NT2/D1 (cell line): ENCODE data around the gene MRPL16.

Experiments used
- SUZ12 ChIP-seq: IDR thresholded peaks from 2 replicates; pipeline ENCODE4 v1.6.1; 2011; ENCODE audit not compliant: insufficient read length, insufficient read depth; ENCODE audit errors: extremely low read depth
- YY1 ChIP-seq: IDR thresholded peaks from 2 replicates; pipeline ENCODE4 v1.6.1; 2011; ENCODE audit not compliant: insufficient read length, insufficient read depth
- ZNF274 ChIP-seq: IDR thresholded peaks from 2 replicates; pipeline ENCODE4 v1.6.1; 2011; ENCODE audit warnings: mild to moderate bottlenecking, low read depth, low read length

DNA sequence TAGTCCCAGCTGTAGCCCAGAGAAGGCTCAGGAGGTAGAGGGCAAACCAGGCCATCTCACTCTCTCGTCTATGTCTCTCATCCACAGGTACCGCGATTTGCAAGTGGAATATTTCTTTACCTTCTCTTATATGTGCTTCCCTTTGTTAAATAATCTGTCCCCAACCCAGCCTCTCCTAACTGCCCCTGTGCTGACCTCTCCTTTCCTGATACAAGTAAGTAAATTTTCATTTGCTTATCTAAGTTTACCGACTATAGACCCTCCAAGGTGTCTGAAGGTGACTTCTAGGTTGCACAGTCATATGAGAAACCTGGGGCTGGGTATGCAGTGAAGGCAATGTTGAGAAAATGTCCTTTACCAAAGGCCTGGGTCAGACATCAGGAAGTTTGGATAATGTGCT, 34.8 kb upstream of the MRPL16 start, which contains the start of gene CBLIF:
- TF ChIP-seq YY1 (no peak), ZNF274 (no peak), SUZ12 (no peak)
